SK-N-MC (cell line): ENCODE results near the gene TUB.

ENCODE experiments used
- EZH2 ChIP-seq: fragments of 200-600 bp; sonication (generic); IDR thresholded peaks from one replicate; pipeline ENCODE4 v1.6.1; 2017; ENCODE audit warnings: antibody characterized with exemption
- FOXP2 ChIP-seq: optimal IDR thresholded peaks from 2 replicates; pipeline ENCODE3; 2011; ENCODE audit warnings: mild to moderate bottlenecking, moderate library complexity; ENCODE audit not compliant: insufficient read depth; ENCODE audit errors: extremely low read length, control extremely low read depth
- POLR2AphosphoS5 ChIP-seq: IDR thresholded peaks from 2 replicates; pipeline ENCODE4 v1.6.1; 2012; ENCODE audit warnings: mild to moderate bottlenecking, low read depth, low read length, borderline replicate concordance

GRCh38 chr11:8036002-8036802 is 44.8 kb upstream of the TUB start:
- TF ChIP-seq EZH2 (no peak), POLR2AphosphoS5 (no peak), FOXP2 (no peak)
